Ovary (tissue), 3 donors: ENCODE results near the gene FANCC.

Experiments used
- CTCF ChIP-seq, 3 donors: fragments of 450-650 bp in 2 of 3; fragments of 200-600 bp in 1 of 3; IDR thresholded peaks; one replicate each; pipeline versions ENCODE4 v1.5.1 to v1.8.0; 2016 to 2022; ENCODE audit warnings: antibody characterized with exemption in 3 of 3, mild to moderate bottlenecking in 1 of 3
- EP300 ChIP-seq: sonication (generic); formaldehyde crosslinking; IDR thresholded peaks from one replicate; pipeline ENCODE4 v1.6.1; 2017; ENCODE audit warnings: antibody characterized with exemption
- POLR2A ChIP-seq: fragments of 450-650 bp; IDR thresholded peaks from one replicate; pipeline ENCODE4 v1.6.1; 2017; ENCODE audit warnings: antibody characterized with exemption, mild to moderate bottlenecking, moderate library complexity
- donor health status: DM: no; HTN: no; CAD: no.

- no peak for TF ChIP-seq POLR2A
- no peak for TF ChIP-seq CTCF (IDR thresholded peaks at IDR 0.05)
- no peak for TF ChIP-seq EP300
These were observed 19.7 kb downstream of the FANCC start for GRCh38 chr9:95297760-95298159.
